Colonic mucosa (tissue), 4 donors: ENCODE measurements around the gene ARSA. TPM values are rescaled to one million over a fixed set of nuclear protein-coding genes. Genes with fewer than 3 reads are reported as not detected.

ENCODE experiments used
- DNase-seq: peaks from one replicate; pipeline ENCODE4 v3.0.0-alpha.2; 2020
- H3K27ac ChIP-seq: fragments of 200-600 bp; one replicate; pipeline ENCODE4 v1.8.0; 2021
- H3K27me3 ChIP-seq: fragments of 200-600 bp; one replicate; pipeline ENCODE4 v1.8.0; 2021
- H3K36me3 ChIP-seq: fragments of 200-600 bp; one replicate; pipeline ENCODE4 v1.8.0; 2021
- H3K4me1 ChIP-seq: fragments of 200-600 bp; one replicate; pipeline ENCODE4 v1.8.0; 2021; ENCODE audit warnings: mild to moderate bottlenecking
- H3K4me3 ChIP-seq: fragments of 200-600 bp; one replicate; pipeline ENCODE4 v1.8.0; 2021
- H3K9ac ChIP-seq, 2 donors: one replicate each; pipeline ENCODE4 v1.7.0; 2013; ENCODE audit warnings: control low read depth in 2 of 2, low read depth in 2 of 2, low read length in 2 of 2
- H3K9me3 ChIP-seq: fragments of 200-600 bp; one replicate; pipeline ENCODE4 v1.8.0; 2021
- CTCF ChIP-seq: fragments of 200-600 bp; IDR thresholded peaks from one replicate; pipeline ENCODE4 v1.8.0; 2022; ENCODE audit warnings: antibody characterized with exemption, mild to moderate bottlenecking
- intact Hi-C: fragments of 100-400 bp; cut with DNase I; formaldehyde crosslinking; loops from one replicate; pipeline ENCODE4 v1.14.1; 2022
- total RNA-seq, 2 donors: library from RNA; stranded (reverse); fragmentation: NEBNext Ultra II Directional in 1 of 2; extraction: Animal tissue kit (Norgen Biotek cat#: 25700) in 1 of 2; gene quantifications; one replicate each; pipeline ENCODE4 v1.2.1, GENCODE V29; 2021
- donor health status: healthy.
- donor health status: DM: no; HTN: no; CAD: no.
- donor health status: DM: no; HTN: no; CAD: no.

Gene ARSA
- total RNA-seq, 2 donors from 2014 or later: 40.6 to 61.0 TPM

GRCh38 chr22:50671641-50672040, 43.7 kb upstream of the ARSA start:
- Histone ChIP-seq H3K36me3 (no peaks in the 10 kb centered on the region), H3K27me3 (peaks cover 19% of the 10 kb centered on the region), H3K4me3 (no peak overlapping the region), H3K4me1 (no peaks in the 10 kb centered on the region), H3K9ac (no peak overlapping the region), H3K9me3 (no peaks in the 10 kb centered on the region), H3K27ac (no peak overlapping the region)
- intact Hi-C loops: no loop called here
- DNase-seq: no peak
- no peak for TF ChIP-seq CTCF

GRCh38 chr22:50670914-50671538, 43.1 kb upstream of the ARSA start:
- H3K4me3 ChIP-seq: no peak overlapping the region
- no peaks in the 10 kb centered on the region for H3K36me3 ChIP-seq
- H3K27me3 ChIP-seq: peaks cover 19% of the 10 kb centered on the region
- H3K9me3 ChIP-seq: no peaks in the 10 kb centered on the region
- no peaks in the 10 kb centered on the region for H3K4me1 ChIP-seq
- DNase-seq: no peak
- no peak for TF ChIP-seq CTCF
- intact Hi-C loops: no loop called here
- H3K9ac ChIP-seq: no peak overlapping the region
- H3K27ac ChIP-seq: no peak overlapping the region

- Histone ChIP-seq H3K27ac (no peak overlapping the region), H3K9me3 (no peaks in the 10 kb centered on the region), H3K27me3 (peaks cover 19% of the 10 kb centered on the region), H3K4me3 (no peak overlapping the region), H3K36me3 (no peaks in the 10 kb centered on the region), H3K4me1 (no peaks in the 10 kb centered on the region), H3K9ac (no peak overlapping the region)
- TF ChIP-seq CTCF: no peak
- no peak for DNase-seq
- intact Hi-C loops: no loop called here
These were observed 42.6 kb upstream of the ARSA start for GRCh38 chr22:50670513-50670912.

- no peaks in the 10 kb centered on the region for H3K4me1 ChIP-seq
- no peaks in the 10 kb centered on the region for H3K36me3 ChIP-seq
- TF ChIP-seq CTCF: no peak
- no peaks in the 10 kb centered on the region for H3K9me3 ChIP-seq
- DNase-seq: no peak
- H3K4me3 ChIP-seq: no peak overlapping the region
- intact Hi-C loops: no loop called here
- no peak overlapping the region for H3K9ac ChIP-seq
- H3K27ac ChIP-seq: no peak overlapping the region
- no peaks in the 10 kb centered on the region for H3K27me3 ChIP-seq
These were observed 37.8 kb upstream of the ARSA start for GRCh38 chr22:50665738-50666137.

- Histone ChIP-seq H3K9me3 (no peaks in the 10 kb centered on the region), H3K36me3 (no peaks in the 10 kb centered on the region), H3K27ac (no peak overlapping the region), H3K27me3 (no peaks in the 10 kb centered on the region), H3K9ac (no peak overlapping the region), H3K4me3 (no peak overlapping the region), H3K4me1 (no peaks in the 10 kb centered on the region)
- no peak for TF ChIP-seq CTCF
- DNase-seq: no peak
- intact Hi-C loops: no loop called here
These were observed 37.3 kb upstream of the ARSA start for GRCh38 chr22:50665212-50665611.
